H1 (cell line): ENCODE measurements around the gene AANAT.

Source experiments
- EGR1 ChIP-seq: IDR thresholded peaks from 2 replicates; pipeline ENCODE4 v1.6.1; 2011; ENCODE audit warnings: low read depth, low read length, borderline replicate concordance
- EZH2 ChIP-seq: fragments of 200-600 bp; sonication (generic); IDR thresholded peaks from 2 replicates; pipeline ENCODE4 v1.7.1; 2012; ENCODE audit warnings: low read depth, mild to moderate bottlenecking, moderate library complexity, low read length, inconsistent platforms; ENCODE audit not compliant: severe bottlenecking
- FOSL1 ChIP-seq: IDR thresholded peaks from 2 replicates; pipeline ENCODE4 v1.6.1; 2011; ENCODE audit warnings: mild to moderate bottlenecking, low read depth, low read length, moderate library complexity; ENCODE audit not compliant: insufficient read depth
- GTF2F1 ChIP-seq: IDR thresholded peaks from 2 replicates; pipeline ENCODE4 v1.6.1; 2012; ENCODE audit warnings: low read depth, low read length, improper control_type of control experiment, borderline replicate concordance
- NRF1 ChIP-seq: IDR thresholded peaks from 2 replicates; pipeline ENCODE4 v1.6.1; 2011; ENCODE audit warnings: mild to moderate bottlenecking, low read depth, low read length, improper control_type of control experiment
- POLR2A ChIP-seq, 2 experiments: IDR thresholded peaks; 1 replicate in 1 of 2; 2 replicates in 1 of 2; pipeline ENCODE4 v1.6.1; 2011; ENCODE audit warnings: low read depth in 2 of 2, low read length in 2 of 2, mild to moderate bottlenecking in 2 of 2; ENCODE audit errors: control extremely low read depth in 1 of 2
- POLR2AphosphoS5 ChIP-seq: IDR thresholded peaks from 2 replicates; pipeline ENCODE4 v1.6.1; 2011; ENCODE audit warnings: low read depth, low read length
- RAD21 ChIP-seq, 2 experiments: IDR thresholded peaks in 1 of 2; conservative IDR thresholded peaks in 1 of 2; 2 replicates each; pipeline ENCODE4 v1.6.1; 2011; ENCODE audit warnings: low read depth in 2 of 2, low read length in 2 of 2, improper control_type of control experiment in 1 of 2, inconsistent platforms in 1 of 2, mild to moderate bottlenecking in 1 of 2, moderate library complexity in 1 of 2
- RFX5 ChIP-seq: IDR thresholded peaks from 2 replicates; pipeline ENCODE4 v1.6.1; 2011; ENCODE audit warnings: low read depth, low read length, improper control_type of control experiment, borderline replicate concordance
- SAP30 ChIP-seq: fragments of 300-600 bp; sonication (generic); IDR thresholded peaks from 2 replicates; pipeline ENCODE4 v1.7.1; 2012; ENCODE audit warnings: low read length, moderate library complexity, mild to moderate bottlenecking, inconsistent platforms; ENCODE audit not compliant: insufficient read depth, insufficient replicate concordance
- TEAD4 ChIP-seq: IDR thresholded peaks from 2 replicates; pipeline ENCODE4 v1.6.1; 2012; ENCODE audit warnings: low read depth, low read length, inconsistent platforms, mixed read lengths
- TF ChIP-seq, protein P1 (sequence below): IDR thresholded peaks from 2 replicates; pipeline ENCODE4 v1.6.1; 2011; ENCODE audit warnings: low read length, improper control_type of control experiment
- TF ChIP-seq, protein P2 (sequence below), 3 experiments: IDR thresholded peaks; 1 replicate in 2 of 3; 2 replicates in 1 of 3; pipeline versions ENCODE4 v1.5.1 to v1.6.1; 2011; ENCODE audit warnings: low read length in 3 of 3, mild to moderate bottlenecking in 3 of 3, inconsistent platforms in 2 of 3, low read depth in 1 of 3, moderate library complexity in 1 of 3; ENCODE audit not compliant: insufficient read depth in 1 of 3; ENCODE audit errors: control extremely low read depth in 1 of 3
- TF ChIP-seq, protein P3 (sequence below): IDR thresholded peaks from 2 replicates; pipeline ENCODE4 v1.6.1; 2011; ENCODE audit warnings: low read depth, mild to moderate bottlenecking, low read length; ENCODE audit not compliant: insufficient read depth

DNA sequence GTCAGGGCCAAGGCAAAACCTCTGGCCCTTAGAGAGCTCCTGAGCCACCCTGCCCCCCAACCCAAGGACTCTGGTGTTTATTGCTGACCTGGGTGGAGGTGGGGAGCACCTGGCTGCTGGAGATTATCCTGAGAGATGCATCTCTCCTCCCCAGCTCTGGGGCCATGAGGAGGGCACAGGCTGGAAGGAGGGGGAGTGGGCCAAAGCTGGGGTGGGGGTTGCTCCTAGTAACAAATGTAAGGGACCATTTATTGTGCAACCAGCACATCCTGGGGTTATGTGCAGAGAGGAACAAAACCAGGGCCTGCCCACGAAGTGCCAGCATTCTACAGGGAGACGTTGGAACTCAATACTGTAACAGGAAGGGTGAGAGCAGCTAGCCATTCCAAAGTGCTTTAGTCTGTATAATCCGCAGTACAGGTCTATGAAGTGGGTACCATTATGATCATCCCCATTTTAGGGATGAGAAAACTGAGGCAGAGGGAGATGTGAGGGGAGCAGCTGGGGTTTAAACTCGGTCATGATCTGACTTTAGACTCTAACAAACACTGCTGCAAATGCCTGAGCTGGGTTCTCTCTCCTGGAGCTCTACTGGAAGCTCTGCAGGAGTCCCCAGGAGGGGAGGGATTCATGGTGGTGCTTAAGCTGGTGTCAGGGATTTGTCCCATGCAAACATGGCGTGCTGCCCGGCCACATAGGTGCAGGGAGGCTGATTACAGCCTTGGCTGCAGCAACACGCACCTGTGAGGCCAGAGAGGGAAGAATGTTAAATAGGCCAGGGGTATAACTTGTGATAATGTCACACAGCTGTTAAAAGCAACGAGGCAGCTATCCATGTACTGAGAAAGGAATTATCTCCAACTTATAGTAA, 35.2 kb downstream of the AANAT start:
- TF ChIP-seq, protein P1, sequence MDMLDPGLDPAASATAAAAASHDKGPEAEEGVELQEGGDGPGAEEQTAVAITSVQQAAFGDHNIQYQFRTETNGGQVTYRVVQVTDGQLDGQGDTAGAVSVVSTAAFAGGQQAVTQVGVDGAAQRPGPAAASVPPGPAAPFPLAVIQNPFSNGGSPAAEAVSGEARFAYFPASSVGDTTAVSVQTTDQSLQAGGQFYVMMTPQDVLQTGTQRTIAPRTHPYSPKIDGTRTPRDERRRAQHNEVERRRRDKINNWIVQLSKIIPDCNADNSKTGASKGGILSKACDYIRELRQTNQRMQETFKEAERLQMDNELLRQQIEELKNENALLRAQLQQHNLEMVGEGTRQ, result no peak
- no peak for TF ChIP-seq EZH2
- TF ChIP-seq, protein P2, sequence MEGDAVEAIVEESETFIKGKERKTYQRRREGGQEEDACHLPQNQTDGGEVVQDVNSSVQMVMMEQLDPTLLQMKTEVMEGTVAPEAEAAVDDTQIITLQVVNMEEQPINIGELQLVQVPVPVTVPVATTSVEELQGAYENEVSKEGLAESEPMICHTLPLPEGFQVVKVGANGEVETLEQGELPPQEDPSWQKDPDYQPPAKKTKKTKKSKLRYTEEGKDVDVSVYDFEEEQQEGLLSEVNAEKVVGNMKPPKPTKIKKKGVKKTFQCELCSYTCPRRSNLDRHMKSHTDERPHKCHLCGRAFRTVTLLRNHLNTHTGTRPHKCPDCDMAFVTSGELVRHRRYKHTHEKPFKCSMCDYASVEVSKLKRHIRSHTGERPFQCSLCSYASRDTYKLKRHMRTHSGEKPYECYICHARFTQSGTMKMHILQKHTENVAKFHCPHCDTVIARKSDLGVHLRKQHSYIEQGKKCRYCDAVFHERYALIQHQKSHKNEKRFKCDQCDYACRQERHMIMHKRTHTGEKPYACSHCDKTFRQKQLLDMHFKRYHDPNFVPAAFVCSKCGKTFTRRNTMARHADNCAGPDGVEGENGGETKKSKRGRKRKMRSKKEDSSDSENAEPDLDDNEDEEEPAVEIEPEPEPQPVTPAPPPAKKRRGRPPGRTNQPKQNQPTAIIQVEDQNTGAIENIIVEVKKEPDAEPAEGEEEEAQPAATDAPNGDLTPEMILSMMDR (IDR thresholded peaks at IDR 0.05; ENCODE audit: control extremely low read depth in 1 of 3, insufficient read depth in 1 of 3, low read depth in 1 of 3, low read length in 3 of 3), result no peak
- TF ChIP-seq RFX5, result no peak
- TF ChIP-seq SAP30, result no peak
- no peak for TF ChIP-seq POLR2AphosphoS5
- no peak for TF ChIP-seq EGR1
- TF ChIP-seq GTF2F1, result no peak
- no peak for TF ChIP-seq TEAD4
- TF ChIP-seq FOSL1, result no peak
- no peak for TF ChIP-seq RAD21 (IDR thresholded peaks at IDR 0.05 in 1 of 2, conservative IDR thresholded peaks at IDR 0.05 in 1 of 2; ENCODE audit: low read depth in 2 of 2, low read length in 2 of 2)
- no peak for TF ChIP-seq NRF1
- TF ChIP-seq, protein P3, sequence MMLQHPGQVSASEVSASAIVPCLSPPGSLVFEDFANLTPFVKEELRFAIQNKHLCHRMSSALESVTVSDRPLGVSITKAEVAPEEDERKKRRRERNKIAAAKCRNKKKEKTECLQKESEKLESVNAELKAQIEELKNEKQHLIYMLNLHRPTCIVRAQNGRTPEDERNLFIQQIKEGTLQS, result no peak
- TF ChIP-seq POLR2A (IDR thresholded peaks at IDR 0.05; ENCODE audit: control extremely low read depth in 1 of 2, low read depth in 2 of 2, low read length in 2 of 2), result no peak
